Ishikawa (cell line): ENCODE measurements around the gene TMEM114.

Source experiments
- EGR1 ChIP-seq: IDR thresholded peaks from 2 replicates; pipeline ENCODE4 v1.6.1; 2012
- EP300 ChIP-seq: IDR thresholded peaks from 2 replicates; pipeline ENCODE4 v1.6.1; 2012; ENCODE audit warnings: borderline replicate concordance
- FOXM1 ChIP-seq: IDR thresholded peaks from 2 replicates; pipeline ENCODE4 v1.6.1; 2012; ENCODE audit warnings: low read depth, borderline replicate concordance
- MAX ChIP-seq: IDR thresholded peaks from 2 replicates; pipeline ENCODE4 v1.6.1; 2012
- REST ChIP-seq: IDR thresholded peaks from 2 replicates; pipeline ENCODE4 v1.6.1; 2012; ENCODE audit warnings: low read depth, mild to moderate bottlenecking
- TAF1 ChIP-seq: IDR thresholded peaks from 2 replicates; pipeline ENCODE4 v1.6.1; 2012; ENCODE audit warnings: low read depth, mild to moderate bottlenecking
- TCF12 ChIP-seq: IDR thresholded peaks from 2 replicates; pipeline ENCODE4 v1.6.1; 2012; ENCODE audit warnings: low read depth
- YY1 ChIP-seq: IDR thresholded peaks from 2 replicates; pipeline ENCODE4 v1.6.1; 2012; ENCODE audit warnings: low read depth

GRCh38 chr16:8552487-8553221, 37.7 kb downstream of the TMEM114 start:
- TF ChIP-seq YY1: no peak
- TF ChIP-seq EP300: no peak
- TF ChIP-seq MAX: no peak
- TF ChIP-seq REST: no peak
- no peak for TF ChIP-seq TCF12
- no peak for TF ChIP-seq FOXM1
- TF ChIP-seq EGR1: no peak
- TF ChIP-seq TAF1: no peak
